ENCODE measurements around the gene CDK15.
A peak's percentile ranks its signal among the peaks of the same experiment; 100 is the strongest.

CDK15 gene

GRCh38 chr2:201879996-201880395, 73.7 kb downstream of the CDK15 start:
- no peak for DNase-seq

DNA sequence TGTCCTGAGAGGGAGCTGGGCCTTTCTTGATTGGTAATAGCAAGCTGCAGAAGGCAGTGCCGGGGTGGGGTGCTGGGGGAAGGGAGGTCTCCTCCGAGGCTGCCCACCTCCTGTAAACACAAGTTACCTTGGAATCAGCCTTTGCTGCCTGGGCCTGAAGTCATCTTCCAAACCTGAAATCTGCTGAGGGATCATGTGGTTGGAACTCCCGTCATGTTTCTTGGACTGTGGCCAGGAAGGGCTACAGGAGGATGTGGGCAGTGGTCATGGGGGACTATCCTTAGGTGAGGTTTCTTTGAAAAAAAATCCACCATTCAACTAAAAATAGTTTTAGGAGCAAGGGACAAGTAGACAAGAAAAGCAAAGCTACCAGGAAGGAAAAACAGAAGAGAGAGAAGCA, 74.2 kb downstream of the CDK15 start:
- DNase-seq: no peak

DNA sequence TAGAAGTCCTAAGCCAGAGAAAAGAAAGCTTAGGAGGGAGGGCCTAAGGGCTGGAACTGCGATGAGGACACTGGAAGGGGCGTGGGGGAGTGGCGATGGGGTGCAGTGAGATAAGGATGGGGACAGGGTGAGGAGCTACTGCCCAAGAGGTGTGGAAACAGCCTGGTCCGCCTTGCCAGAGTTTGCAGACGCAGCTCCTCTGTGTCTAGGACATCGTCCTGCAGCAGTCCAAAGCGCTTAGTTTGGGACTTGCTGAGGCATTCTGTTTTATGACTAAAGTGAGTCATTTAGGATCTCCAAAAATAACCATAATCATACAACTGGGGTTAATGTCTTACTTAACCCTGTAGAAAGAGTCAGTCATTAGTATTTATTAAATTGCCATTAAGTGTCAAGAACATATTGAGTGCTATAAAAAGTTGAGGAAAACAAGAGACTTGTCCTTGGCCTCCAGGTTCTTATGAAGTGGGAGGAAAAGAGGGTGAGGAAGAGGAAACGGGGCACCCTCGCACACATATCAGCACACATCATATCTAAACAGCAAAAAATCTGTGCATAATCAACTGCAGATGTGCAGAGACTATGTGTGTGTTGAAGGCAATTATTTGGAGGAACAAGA, 74.8 kb downstream of the CDK15 start:
- DNase-seq: no peak

GRCh38 chr2:201881741-201882140, 75.4 kb downstream of the CDK15 start:
- DNase-seq: no peak

- DNase-seq: peak in 1 of 2 donors; percentile 37
Measured at GRCh38 chr2:201882353-201883090, 76.2 kb downstream of the CDK15 start.

- no peak for DNase-seq
Measured at GRCh38 chr2:201883606-201884369, 77.5 kb downstream of the CDK15 start.

- DNase-seq: no peak
Measured at GRCh38 chr2:201886504-201886903, 80.2 kb downstream of the CDK15 start.

DNA sequence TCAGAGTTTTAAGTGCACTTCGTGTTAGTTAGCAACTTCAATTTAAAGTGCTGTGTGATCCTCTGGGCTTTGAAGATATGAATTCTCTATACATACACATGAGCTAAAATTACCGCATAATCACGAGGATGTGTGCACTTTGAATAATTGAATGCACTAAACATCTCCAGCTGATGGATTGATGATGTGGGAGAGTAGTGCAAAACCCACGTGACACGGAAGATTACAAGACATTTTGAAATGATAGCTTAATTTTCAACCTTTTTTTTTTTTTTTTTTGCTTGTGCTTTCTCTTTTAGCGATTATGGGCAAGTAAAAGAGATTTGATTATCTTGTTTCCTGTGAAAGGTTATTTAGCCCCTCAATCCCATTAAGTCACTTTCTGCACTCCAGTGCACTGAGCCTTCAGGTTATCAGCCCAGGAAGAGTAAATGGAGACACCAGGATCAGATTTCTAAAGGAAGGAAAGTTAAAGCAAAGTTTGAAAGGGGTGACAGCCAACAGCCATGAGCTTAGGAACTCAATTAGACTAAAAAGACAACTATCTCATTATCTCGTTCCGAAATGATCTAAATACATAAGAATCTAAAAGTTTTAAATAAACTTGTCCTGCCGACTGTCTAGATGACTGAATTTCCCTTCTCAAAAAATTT, 81.6 kb downstream of the CDK15 start:
- DNase-seq: no peak

DNA sequence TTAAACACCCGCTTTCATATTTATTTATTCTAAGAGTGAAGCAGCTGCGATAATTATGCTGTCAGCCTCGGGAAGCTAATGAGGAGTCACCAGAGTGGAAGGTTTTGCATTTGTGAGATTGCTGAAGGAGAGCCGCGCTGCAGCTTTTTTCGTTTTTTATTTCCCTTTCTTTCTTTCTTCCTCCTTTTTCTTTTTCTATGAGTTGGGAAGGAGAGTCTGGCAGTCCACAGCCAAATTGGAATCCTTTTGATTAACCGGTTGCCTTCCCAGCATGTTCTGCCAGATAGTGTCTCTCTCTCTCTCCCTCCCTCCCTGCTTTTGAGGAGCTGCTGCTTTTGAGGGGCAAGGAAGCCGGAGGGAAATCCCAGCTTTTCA, 82.1 kb downstream of the CDK15 start:
- no peak for DNase-seq

DNA sequence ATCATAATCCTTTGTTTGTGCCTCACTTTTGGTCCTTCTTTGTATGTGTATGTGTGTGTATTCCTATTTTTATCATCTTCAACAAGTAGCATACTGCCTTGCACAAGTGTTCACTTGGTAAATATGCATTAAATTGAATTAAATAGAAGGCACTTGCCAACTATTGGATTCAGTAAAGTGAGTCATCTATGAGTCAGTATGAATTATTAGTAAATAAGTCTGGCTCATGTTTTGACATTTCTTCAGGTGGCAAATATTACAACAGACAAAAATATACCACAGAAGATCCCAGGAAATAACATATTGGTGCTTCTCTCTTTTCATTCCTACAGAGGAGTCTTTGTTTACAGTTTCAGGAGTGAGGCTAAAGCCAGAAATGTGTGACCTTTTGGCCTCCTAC, 84.1 kb downstream of the CDK15 start:
- DNase-seq: no peak

- DNase-seq: no peak
Measured at GRCh38 chr2:201891676-201892075, 85.3 kb downstream of the CDK15 start.

DNA sequence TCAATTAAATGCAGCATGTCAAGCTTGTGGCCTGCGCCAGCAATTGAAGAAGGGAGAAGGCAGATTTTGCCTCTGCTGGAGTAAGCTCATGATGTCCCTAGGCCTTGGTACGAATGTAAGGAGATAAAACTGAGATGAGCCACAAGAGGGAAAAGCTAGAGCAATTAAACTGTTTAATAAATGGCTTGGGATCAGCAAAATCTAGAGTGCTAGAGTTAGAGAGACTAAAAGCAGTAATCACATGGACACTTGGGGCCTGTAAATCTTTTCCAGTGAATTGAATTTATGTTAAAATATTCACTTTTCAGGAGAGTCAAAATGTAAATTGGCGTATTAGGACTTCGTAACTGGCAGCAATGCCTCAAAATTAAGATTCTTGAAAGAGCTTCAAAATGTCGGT, 86.2 kb downstream of the CDK15 start:
- DNase-seq: no peak

DNA sequence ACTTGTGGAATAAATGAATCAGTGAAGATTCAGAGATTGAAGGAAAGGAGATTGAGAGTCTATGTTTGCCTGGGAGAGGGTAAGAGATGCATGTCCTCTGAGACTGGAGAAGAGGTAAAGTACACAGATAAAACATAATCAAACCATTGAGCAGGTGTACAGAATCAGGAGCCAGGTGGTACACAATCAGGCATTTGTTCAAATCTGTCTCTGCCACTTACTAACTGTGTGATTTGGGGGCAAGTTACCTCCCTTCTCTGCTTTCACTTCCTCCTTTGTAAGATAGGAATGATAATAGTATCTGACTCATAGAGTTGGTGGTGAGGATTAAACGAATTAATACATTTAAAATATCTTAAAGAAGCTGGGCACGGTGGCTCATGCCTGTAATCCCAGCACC, 94.0 kb downstream of the CDK15 start:
- no peak for DNase-seq

GRCh38 chr2:201901786-201902185, 95.4 kb downstream of the CDK15 start:
- DNase-seq: no peak

DNA sequence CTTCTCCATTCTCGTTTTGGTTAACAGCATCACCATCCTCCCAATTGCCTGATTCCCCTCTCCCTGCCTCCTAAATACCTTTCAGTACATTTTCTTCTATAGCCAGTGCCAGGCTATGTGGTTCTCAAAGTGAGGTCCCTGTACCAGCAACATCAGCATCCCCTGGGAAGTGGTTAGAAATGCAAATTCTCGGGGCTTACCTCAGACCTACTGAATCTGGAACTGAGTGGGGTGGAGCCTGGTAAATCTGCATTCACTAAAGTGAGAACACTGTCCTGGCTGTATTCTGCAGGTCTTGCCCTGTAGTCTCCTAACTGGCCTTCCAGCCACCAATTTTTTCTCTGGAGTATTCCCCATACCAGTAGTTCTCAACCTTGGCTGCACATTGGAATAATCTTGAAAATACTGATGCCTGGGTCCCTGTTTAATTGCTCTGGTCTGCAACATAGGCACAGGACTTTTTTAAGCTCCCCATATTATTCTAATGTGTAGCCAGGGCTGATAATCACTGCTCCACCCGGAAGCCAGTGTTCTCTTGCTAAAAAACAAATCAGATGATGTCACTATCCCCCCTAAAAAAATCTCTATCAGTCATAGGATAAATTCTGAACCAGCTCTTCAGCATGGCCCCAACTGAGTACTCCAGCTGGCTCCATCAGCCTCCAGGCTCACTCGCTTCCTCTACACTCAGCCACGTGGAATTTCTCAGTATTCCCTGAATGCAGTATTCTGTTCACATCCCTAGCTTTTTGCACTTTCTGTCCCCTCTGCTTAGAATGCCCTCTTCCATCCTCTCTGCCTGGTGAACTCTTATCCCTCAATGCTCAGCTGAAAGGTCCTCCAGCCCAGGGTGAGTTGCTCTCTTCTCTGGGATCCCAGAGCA, 98.4 kb downstream of the CDK15 start:
- no peak for DNase-seq

GRCh38 chr2:201906777-201907562, 100.6 kb downstream of the CDK15 start:
- DNase-seq: no peak

- no peak for DNase-seq
Measured at GRCh38 chr2:201907563-201907881, 101.2 kb downstream of the CDK15 start.

GRCh38 chr2:201908901-201909300, 102.6 kb downstream of the CDK15 start:
- DNase-seq: no peak

DNA sequence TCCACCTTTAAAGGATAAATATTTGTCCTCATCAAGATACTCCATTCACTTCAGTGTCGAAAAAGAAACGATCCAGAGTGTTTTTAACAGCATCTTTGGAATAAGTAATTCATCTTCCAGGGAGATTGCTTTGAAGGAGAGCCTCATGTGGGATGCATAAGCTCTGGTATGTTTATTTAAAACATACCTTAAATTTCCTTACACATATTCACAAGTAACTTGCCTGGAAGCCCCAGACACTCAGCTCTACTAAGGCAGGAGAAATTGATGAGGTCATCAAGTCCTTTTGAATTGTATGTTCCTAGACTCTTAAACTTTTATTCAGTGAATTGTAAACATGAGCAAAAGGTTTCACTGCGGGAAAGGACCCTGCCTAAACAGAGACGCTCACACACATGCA, 103.0 kb downstream of the CDK15 start:
- DNase-seq: no peak

DNA sequence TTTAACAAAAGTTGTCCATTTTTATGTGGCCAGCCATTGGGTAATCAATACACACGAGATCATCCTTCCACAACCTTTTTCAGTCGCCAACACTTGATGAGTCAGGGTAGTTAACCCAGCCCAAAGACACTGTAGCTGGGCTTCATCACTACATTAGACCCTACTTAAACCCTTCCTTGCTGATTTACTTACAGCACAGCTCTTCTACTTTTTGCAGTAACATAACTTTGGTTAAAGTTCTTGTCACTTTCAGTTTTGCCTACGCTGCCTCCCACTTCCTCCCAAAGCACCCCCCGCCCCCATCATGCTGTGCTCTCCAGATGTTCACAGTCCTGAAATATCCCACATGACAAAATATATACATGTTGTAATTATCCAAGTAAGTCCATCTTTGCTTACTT, 103.6 kb downstream of the CDK15 start:
- DNase-seq: peak in 1 of 2 donors; percentile 49

DNA sequence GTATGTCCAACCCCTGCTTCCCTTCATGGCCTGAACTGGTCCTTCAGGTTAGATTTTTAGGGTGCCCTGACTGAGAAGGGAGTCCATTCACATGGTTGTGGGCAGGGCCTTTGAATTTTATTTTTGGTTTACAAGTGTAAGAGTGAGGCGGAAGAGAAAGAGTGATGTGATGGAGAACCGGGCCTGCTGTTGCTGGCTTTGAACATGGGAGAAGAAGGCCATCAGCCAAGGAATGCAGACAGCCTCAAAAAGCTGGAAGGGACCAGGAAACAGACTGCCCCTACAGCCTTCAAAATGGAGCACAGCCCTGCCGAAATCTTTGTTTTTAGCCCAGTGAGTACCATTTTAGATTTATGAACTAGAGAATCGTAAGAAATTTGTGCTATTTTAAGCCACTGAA, 105.0 kb downstream of the CDK15 start:
- no peak for DNase-seq

DNA sequence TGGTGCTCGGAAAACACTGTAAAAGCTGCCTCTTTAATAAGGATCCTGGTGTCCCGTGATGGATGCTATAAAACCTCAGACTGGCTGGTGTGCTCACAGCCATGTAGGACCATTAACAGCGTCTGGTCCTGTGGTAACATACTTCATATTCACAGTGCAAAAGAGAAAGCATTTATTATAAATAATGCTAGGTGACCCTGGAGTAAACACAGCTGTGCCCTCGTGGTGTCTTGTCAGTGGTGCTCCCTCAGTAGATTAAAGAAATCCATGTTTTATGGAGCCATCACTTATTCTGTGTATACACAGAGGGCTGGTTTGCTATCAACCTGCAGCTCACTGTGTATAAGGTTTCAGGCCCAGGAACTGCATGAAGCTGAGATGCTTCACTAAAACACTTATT, 106.9 kb downstream of the CDK15 start:
- DNase-seq: no peak
